ENCODE results near the gene SIMC1.

GRCh38 chr5:176391999-176392398 lies 153.8 kb downstream of the SIMC1 start:
- TF ChIP-seq CTCF (IDR thresholded peaks at IDR 0.05) (no peak), POLR2A (IDR thresholded peaks at IDR 0.05) (no peak)
